GM06990 (cell line): ENCODE data around the gene NHP2.
A peak's percentile ranks its signal among the peaks of the same experiment; 100 is the strongest.

ENCODE experiments used
- DNase-seq: peaks from one replicate; pipeline ENCODE4 v3.0.0-alpha.2; 2011; ENCODE audit not compliant: insufficient read length; ENCODE audit errors: extremely low read depth
- H3K27me3 ChIP-seq: replicated peaks from 2 replicates; pipeline ENCODE4 v1.6.0; 2011; ENCODE audit warnings: low read length; ENCODE audit not compliant: control insufficient read depth, insufficient read depth
- H3K36me3 ChIP-seq: 2 replicates; pipeline ENCODE4 v1.5.1; 2011; ENCODE audit warnings: low read length; ENCODE audit not compliant: control insufficient read depth, insufficient read depth
- H3K4me3 ChIP-seq: replicated peaks from 2 replicates; pipeline ENCODE4 v1.5.1; 2011; ENCODE audit warnings: low read depth, mild to moderate bottlenecking, control low read depth, low read length
- TF ChIP-seq, protein P1 (sequence below): IDR thresholded peaks from 2 replicates; pipeline ENCODE4 v1.5.1; 2011; ENCODE audit warnings: low read length, control low read depth, mild to moderate bottlenecking, inconsistent platforms; ENCODE audit not compliant: insufficient read depth, poor library complexity, severe bottlenecking

The NHP2 gene

DNA sequence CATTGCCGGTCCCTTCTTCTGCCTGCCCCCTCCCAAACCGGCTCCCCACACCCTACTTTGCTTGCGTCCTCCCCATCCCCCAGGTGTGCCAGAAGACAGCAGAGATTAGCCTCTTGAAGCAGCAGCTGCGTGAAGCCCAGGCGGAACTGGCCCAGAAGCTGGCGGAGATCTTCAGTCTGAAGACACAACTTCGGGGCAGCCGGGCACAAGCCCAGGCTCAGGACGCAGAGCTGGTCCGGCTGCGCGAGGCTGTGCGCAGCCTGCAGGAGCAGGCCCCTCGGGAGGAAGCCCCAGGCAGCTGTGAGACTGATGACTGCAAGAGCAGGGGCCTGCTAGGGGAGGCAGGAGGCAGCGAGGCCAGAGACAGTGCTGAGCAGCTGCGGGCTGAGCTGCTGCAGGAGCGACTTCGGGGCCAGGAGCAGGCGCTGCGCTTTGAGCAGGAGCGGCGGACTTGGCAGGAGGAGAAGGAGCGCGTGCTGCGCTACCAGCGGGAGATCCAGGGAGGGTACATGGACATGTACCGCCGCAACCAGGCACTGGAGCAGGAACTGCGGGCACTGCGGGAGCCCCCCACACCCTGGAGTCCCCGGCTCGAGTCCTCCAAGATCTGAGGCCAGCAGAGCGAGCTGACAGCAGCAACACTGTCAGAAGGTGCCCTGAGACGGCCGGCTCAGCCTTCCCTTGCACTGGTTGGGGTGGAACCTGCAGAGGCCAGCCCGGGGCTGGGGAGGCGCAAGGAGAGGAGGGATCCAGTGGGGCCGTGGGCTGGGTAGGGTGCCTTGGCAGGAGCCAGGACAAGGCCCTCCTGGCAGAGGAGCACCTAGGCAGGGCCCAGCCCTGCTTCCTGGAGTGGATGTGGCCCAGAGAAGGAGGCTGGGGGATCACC is 32.1 kb downstream of the NHP2 start:
- peaks cover 5% of the 10 kb centered on the region for H3K36me3 ChIP-seq
- no peak overlapping the region for H3K4me3 ChIP-seq
- no peak for DNase-seq
- TF ChIP-seq, protein P1, sequence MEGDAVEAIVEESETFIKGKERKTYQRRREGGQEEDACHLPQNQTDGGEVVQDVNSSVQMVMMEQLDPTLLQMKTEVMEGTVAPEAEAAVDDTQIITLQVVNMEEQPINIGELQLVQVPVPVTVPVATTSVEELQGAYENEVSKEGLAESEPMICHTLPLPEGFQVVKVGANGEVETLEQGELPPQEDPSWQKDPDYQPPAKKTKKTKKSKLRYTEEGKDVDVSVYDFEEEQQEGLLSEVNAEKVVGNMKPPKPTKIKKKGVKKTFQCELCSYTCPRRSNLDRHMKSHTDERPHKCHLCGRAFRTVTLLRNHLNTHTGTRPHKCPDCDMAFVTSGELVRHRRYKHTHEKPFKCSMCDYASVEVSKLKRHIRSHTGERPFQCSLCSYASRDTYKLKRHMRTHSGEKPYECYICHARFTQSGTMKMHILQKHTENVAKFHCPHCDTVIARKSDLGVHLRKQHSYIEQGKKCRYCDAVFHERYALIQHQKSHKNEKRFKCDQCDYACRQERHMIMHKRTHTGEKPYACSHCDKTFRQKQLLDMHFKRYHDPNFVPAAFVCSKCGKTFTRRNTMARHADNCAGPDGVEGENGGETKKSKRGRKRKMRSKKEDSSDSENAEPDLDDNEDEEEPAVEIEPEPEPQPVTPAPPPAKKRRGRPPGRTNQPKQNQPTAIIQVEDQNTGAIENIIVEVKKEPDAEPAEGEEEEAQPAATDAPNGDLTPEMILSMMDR, result no peak
- H3K27me3 ChIP-seq, result no peaks in the 10 kb centered on the region

DNA sequence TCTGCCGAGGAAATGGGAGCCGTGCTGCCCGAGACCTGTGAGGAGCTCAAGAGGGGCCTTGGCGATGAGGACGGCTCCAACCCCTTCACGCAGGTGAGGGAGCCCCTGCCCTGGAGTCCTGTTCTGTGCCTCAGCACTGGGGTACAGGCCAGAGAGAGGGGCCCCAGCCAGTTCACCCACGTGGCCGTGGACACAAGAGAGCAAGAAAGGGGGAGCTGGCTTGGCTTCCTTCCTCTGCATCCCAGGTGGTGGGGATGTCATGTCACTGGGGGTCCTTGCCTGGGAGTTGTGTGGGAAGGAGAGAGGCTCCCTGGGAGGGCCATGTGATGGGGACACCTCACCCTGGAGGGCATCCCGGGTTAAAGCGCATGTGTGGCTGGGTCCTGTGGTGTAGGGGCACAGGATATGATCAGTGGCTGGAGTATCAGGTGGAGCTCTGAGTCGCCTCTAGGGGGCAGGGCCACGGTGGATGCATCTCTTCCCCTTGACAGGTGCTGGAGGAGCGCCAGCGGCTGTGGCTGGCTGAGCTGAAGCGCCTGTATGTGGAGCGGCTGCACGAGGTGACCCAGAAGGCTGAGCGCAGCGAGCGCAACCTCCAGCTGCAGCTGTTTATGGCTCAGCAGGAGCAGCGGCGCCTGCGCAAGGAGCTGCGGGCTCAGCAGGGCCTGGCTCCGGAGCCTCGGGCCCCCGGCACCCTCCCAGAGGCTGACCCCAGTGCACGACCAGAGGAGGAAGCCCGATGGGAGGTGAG is 32.9 kb downstream of the NHP2 start:
- TF ChIP-seq, protein P1, result peak; percentile 88
- DNase-seq, result peak; percentile 89
- H3K4me3 ChIP-seq, result no peak overlapping the region
- H3K36me3 ChIP-seq, result peaks cover 5% of the 10 kb centered on the region
- H3K27me3 ChIP-seq, result no peaks in the 10 kb centered on the region

DNA sequence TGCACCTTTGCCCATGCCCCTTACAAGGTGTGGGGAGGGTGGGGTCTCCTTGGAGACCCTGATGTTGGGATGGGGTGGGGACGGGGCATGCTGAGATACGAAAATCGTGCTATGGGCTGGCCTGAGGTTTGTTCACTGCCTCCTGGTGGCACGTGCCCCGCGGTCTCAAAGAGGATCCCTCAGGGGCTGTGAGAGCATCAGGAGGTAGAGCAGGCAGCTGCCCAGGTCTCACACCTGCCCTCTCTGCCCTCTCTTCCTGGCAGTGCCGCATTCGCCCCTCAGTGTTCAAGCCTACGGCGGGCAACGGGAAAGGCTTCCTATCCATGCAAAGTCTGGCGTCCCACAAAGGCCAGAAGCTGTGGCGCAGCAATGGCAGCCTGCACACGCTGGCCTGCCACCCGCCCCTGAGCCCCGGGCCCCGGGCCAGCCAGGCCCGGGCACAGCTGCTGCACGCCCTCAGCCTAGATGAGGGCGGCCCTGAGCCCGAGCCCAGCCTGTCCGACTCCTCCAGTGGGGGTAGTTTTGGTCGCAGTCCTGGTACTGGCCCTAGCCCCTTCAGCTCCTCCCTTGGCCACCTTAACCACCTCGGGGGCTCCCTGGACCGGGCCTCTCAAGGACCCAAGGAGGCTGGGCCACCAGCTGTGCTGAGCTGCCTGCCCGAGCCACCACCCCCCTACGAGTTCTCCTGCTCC is 33.6 kb downstream of the NHP2 start:
- TF ChIP-seq, protein P1, result no peak

DNA sequence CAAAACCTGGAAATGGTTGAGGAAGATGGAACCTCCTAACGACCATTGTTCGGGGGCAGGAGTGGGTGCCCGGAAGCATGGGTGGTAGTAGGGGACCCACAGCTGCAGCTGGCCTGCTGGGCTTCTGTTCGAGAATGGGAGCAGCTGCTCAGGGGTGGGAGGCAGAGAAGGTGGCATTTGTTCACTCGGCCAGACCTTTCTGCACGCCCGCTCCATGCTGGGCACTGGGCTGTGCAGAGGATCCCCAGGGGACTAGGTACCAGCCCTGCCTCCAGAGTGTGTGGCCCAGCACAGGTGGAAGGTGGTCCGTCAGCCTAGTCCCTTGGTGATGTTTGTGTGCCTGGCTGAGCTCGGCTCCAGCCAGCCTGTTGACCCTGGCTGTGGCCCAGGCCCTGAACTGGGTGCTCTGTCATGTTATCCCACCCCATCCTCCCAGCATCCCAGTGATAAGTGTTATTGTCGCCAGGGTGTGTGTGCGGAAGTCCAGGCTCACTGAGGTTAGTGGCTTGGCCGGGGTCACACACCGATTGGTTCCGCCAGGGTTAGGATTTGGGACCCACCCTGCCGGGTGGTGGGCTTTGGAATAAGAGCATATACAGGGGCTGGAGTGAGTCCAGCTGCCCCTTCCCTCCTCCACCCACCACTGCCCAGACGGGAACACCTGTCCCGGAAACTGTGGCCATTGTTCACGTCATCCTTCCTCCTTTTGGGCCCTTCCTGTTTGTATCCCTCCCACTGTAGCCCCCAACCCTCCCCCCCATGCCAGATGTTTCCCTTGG is 35.6 kb downstream of the NHP2 start:
- Histone ChIP-seq H3K4me3 (peak overlapping the region; percentile 5; the same call in 1 of the 2 replicates), H3K36me3 (peaks cover 5% of the 10 kb centered on the region), H3K27me3 (no peaks in the 10 kb centered on the region)
- TF ChIP-seq, protein P1, result no peak
- peak; percentile 63 for DNase-seq

More for the DNA sequence above, 33.6 kb downstream of the NHP2 start:
- peaks cover 5% of the 10 kb centered on the region for H3K36me3 ChIP-seq
- DNase-seq, result no peak
- H3K4me3 ChIP-seq, result no peak overlapping the region
- no peaks in the 10 kb centered on the region for H3K27me3 ChIP-seq
